COLO829 (cell line): ENCODE data around the gene CDC42BPA.

ENCODE experiments used
- DNase-seq: peaks from one replicate; pipeline ENCODE4 v3.0.0; 2012; ENCODE audit warnings: low spot score

CDC42BPA gene

DNA sequence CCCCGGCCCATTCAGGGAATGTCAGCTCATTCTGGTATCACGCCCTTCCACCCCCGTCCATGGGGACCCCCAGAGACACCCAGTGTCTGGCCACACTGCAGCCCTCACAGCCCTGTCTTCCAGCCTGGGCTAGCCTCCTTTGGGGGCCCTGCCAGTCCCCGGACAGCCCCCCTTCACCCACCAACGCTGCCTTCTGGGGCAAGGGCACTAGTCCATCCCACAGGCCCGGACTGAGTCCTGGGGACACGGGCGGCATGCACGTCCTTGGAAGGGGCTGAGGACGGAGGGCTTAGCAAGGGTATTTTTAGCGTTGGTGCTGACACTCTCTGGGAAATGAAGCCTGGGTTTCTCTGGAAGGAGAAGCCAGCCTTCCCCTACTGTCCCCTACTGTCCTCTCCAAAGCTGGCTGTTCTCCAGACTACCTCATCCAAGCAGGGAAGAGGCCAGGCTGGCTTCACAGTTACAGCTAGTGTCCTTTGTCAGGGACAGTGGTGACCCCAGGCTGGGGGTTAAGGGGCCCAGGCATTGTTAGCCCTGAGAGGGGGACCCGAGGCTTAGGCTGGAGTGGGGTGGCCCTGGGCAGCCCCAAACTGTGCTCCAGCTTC, 338.7 kb downstream of the CDC42BPA start:
- DNase-seq, result no peak

DNA sequence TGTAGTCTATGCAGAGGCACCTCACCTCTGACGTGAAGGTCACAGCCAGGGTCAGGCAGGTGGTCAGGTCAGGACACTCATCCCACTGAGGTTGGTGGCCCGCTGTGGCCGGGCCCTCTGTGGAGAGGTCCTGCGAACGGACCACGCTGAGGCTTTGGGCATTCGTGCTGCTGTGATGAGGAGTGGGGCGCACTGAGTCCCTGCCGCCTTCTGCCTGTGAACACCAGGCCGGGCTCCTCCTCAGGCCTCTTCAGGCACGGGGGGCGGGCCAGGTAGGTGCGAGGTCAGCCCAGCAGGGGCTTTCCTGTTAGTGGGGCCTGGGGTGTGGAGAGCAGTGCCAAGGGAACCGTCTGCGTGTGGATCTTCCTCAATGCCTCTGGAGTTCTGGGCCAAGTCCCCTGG, 339.2 kb downstream of the CDC42BPA start:
- no peak for DNase-seq

DNA sequence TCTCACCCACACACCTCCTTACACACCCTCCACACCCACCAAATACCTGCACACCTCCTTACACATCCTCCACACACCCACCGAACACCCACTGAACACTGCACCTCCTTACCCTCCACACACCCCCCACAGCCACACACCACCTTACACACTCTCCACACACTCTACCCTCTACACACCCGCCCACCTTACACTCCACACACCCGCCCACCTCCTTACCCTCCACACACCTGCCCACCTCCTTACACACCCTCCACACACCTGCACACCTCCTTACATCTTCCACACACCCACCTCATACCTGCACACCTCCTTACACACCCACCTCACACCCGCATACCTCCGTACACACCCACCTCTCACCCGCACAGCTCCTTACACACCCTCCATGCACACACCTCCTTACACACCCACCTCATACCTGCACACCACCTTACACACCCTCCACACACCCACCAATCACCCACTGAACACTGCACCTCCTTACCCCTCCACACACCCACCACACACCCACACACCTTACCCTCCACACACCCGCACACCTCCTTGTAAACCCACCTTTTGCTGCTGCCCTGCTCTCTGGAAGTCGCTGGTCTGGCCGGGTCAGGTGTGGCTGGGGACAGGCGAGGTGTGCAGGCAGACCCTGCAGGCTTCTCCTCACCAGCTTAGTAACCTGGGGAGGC, 339.7 kb downstream of the CDC42BPA start:
- DNase-seq, result no peak

DNA sequence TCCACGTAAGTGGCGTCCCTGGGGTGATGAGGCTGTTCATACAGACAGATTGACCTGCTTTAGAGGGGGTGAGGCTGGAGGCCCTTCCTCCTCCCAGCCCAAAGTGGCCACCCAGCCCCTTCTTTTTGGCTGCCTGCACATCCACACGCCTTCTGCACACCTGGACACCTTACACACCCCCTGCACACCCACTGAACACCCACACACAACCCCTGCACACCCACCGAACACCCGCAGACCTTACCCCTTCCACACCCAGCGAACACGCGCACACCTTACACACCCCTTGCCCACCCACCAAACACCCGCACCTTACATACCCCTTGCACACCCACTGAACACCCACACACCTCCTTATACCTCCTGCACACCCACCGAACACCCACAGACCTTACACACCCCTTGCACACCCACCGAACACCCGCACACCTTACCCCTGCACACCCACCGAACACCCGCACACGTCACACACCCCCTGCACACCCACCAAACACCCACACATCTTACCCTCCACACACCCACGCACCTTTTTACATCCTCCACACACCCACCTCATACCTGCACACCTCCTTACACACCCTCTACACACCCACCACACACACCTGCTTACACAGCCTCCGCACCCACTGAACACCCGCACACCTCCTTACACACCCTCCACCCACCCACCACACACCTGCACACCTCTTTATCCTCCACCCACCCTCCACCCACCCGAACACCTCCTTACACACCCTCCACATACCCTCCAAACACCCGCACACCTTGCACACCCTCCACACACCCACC, 340.5 kb downstream of the CDC42BPA start:
- no peak for DNase-seq

DNA sequence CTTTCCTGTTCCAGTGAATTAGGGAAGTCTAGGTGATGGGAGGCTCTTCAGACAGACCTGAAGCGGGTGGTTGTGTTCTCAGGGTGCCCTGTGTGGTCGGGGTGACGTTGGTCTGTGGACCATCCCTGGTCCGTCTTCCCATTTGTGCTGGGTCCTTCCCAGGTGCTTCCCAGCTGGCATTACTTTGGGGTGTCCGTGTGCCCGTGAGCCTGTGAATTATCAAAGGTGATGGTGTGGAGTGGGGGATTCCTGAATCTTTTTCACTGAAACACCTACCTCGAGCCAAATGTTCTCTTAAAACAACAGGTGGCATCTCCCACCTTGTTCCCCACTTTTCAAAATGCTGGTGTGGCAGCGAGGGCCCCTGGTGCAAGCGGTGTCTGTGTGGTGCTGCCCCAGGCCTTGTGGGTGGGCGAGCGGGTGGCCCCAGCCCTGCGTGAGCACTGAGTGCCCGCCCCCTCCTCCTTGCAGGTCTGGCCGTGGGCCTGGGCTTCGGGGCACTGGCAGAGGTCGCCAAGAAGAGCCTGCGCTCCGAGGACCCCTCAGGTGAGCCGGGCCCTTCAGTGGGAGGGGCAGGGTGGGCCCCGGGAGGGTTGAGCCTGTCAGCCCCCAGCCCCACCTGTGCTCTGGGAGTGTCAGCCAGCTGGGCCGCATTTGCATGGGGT, 341.2 kb downstream of the CDC42BPA start:
- no peak for DNase-seq

DNA sequence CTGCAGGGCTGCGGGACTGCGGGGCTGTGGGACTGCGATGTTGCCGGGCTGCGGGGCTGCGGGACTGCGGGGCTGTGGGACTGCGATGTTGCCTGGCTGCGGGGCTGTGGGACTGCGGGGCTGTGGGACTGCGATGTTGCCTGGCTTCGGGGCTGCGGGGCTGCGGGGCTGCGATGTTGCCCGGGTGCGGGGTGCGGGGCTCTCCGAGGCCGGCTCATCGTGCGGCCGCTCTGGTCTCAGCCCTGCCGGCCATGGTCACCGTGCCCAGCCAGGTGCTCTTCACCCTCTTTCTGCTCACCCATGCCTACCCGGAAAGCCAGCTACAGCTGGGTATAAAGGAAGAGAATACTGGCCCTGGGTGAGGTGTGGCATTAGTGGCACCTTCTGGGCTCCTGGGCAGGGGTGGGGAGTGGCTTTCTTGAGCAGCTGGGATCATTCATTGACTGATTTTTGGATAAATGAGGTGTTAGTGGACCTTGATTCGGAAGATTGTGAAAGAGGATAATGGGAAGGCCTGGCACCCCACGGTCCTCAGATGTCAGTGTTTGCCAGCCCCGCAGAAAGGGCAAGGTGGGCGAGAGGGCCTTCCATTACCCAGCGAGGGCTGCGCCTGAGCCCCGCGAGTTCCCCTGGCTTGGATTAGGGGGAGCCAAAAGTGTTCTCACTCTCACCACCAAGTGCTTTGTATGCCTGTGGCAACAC, 341.9 kb downstream of the CDC42BPA start:
- DNase-seq, result no peak

DNA sequence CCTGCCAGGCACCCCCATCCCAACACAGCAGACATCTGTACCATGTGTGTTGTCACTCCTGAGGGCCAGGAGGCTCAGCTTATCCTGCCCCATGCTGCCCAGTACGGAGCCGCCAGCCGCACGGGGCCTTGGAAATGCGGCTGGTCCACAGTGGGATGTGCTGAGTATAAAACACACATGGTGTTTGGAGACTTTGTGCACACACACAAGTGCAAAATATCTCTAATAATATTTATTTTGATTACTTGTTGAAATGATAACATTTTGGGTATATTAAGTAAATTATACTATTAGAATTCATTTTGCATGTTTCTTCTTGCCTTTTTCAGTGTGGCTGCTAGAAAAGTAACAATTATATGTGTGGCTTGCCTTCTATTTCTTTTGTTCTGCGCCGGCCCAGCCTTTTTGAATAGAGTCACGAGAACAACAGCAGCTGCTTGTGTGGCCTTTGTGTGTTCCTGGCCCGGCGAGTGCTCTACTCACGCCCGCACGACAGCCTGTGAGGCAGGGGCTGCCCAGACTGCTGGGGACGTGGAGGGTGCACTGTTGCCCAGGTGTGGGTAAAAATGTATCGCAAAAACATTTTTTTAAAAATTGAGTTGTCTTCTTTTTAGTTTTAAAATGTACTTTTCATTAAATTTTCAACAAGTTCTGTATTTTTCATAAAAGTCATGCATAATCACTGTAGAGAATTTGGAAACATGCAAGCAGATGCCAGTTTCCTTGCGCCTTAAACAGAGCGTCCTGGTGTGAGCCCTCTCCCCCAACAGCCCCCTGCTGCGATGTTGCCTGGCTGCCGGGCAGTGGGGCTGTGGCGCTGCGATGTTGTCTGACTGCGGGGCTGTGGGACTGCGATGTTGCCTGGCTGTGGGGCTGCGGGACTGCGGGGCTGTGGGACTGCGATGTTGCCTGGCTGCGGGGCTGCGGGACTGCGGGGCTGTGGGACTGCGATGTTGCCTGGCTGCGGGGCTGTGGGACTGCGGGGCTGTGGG, 342.7 kb downstream of the CDC42BPA start:
- no peak for DNase-seq

DNA sequence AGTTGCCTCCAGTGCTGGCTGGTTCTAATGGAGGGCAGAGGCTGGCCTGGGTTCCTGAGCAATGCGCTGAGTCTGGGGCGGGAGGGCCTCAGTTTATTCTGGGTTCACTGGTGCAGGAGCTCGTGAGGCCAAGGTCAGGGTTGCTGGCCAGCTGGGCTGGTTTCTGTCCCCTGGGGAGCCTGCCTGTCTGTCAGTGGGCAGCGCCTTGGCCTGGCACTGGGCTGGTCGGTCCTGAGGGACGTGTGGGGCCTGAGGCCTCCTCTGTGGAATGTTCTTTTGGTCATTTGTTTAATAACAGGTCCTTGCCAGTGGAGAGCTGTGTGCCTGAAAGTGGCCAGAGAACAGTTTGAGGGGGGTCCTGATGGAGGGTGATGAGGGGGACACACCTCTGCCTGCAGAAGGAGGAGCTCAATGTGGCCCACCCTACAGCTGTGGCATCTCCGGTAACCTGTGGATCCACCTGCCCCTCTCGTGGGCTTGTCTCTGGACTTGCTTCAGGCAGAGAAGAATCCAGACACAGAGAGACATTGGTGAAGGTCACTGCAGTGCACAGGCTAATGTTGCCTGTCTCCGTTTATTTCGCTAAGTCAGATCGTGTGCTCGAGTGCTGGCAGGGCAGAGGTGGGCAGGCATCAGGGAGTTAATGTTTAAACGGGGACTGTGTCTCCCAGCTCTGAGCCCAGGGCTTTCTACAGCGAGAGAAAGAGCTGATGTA, 343.6 kb downstream of the CDC42BPA start:
- no peak for DNase-seq

DNA sequence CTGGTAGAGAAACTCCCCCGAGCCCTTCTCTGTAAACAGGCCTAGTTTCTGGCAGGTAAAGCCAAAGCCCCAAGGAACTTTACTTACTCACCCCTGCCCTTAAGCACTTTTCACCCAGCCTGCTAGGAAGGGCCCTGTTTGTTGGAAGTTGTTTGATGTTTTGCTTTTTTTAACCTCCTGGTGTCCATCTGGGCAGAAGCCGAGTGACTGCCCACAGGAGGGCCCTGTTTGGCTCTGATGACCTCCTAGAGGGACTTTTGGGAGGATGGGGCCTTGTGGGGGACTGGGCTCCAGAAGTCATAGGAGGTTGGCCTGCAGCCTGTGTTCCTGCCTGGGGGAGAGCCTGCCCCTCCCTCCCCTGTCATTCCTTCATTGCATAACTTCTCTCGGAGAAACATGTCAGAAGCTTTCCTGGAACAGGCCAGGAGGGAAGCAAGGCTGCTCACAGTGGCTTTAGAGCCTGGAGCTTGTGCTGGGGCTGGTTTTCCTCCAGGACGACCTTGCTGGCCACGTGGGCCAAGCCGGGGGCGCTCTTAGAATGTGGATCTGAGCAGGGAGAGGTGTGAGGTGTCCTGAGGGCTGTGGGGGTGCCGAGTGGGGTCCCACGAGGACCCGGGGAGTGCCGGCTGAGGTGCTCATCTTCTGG, 344.3 kb downstream of the CDC42BPA start:
- DNase-seq, result no peak

DNA sequence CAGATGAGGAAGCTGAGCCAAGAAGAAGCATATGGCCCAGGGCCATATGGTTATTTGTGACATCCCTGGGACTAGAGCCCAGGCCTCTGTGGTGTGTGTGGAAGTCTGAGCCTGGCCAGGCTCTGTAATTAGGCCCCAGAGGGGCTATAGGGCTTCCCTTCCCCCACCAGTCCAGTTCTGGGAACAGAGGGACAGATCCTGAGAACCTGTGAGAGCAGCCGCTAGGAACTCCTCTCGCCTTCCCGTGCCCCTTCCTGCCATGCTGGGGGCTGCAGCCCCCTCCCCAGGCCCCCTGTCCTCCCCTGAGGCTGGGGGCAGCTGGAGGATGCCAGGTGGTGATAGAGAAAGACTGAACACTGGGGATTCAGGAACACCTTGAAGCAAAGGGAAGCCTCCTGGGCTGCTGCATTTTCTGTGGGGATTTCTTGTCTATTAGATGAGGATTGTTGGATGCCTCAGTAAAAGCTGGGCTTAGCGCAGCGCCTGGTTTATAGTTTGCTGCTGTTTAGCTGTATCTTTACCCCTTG, 344.9 kb downstream of the CDC42BPA start:
- no peak for DNase-seq

DNA sequence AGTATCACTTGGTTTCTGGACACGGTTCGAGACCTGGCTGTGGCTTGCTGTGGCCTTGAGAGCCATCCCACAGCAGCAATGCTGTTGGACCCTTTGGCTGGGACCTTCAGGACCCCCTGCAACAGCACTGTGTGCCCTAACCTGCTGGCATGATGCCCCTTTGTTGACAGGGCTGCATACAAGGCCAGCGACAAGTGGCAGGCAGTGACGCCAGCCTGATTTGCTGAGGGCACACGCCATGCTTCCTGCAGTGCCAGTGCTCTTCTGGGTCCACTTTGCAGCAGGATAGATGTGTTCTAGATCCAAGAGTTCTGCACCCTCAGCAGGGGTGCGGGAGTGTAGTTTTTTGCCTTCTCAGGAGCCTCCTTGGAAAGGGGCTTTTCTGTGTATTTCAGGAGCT, 345.4 kb downstream of the CDC42BPA start:
- no peak for DNase-seq

DNA sequence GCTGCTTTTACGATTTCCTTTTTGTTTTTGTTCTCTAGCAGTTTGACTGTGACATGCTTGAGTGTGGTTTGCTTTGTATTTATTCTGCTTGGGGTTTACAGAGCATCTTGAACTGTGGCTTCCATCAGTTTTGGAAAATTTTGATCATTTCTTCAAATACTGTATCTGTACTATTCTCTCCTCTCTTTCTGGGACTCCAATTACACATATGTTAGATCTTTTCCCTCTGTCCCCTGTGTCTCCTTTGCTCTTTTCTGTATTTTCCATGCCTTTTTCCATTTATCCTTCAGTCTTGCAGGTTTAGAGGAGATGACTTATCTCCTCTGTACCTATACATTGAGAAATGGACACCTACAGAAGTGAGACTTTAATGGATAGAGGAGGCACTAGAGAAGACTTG, 346.5 kb downstream of the CDC42BPA start:
- DNase-seq, result no peak

DNA sequence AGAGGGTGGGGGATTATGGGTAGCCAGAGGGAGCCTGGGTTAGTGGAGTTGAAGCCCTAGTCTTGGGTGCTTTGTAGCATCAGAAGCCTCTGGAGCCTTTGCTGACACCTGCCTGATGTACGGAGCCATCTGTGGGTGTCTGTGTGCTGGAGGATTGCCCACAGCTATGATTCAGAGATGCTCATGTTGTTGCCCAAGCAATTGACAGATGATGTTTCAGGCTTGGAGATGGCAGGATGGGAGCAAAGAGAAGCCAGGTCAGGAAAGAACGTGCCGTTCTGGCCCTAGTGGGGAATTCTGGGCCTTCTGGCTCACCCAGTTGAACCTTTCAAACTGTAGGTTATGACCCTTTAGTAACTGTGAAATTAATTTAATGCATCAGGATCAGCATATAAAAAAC, 350.6 kb downstream of the CDC42BPA start:
- no peak for DNase-seq

DNA sequence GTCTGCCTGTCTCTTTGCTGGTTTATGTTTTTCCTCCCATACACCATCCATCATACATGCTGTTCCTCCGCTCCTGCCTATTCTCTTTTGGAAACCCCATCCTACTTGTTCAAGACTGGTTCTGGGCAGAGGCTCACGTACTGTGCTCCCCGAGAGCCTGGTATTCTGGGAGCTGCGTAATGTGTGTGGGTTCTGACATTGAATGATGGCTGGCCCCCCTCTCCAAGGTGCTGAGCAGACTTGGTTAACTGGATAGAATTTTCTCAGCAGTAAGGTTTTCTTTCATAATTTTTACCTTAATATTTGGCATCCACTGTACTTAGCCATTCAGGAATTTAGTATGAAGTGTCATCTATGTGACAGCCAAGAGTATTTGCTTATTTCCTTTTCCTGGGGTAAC, 351.6 kb downstream of the CDC42BPA start:
- no peak for DNase-seq

DNA sequence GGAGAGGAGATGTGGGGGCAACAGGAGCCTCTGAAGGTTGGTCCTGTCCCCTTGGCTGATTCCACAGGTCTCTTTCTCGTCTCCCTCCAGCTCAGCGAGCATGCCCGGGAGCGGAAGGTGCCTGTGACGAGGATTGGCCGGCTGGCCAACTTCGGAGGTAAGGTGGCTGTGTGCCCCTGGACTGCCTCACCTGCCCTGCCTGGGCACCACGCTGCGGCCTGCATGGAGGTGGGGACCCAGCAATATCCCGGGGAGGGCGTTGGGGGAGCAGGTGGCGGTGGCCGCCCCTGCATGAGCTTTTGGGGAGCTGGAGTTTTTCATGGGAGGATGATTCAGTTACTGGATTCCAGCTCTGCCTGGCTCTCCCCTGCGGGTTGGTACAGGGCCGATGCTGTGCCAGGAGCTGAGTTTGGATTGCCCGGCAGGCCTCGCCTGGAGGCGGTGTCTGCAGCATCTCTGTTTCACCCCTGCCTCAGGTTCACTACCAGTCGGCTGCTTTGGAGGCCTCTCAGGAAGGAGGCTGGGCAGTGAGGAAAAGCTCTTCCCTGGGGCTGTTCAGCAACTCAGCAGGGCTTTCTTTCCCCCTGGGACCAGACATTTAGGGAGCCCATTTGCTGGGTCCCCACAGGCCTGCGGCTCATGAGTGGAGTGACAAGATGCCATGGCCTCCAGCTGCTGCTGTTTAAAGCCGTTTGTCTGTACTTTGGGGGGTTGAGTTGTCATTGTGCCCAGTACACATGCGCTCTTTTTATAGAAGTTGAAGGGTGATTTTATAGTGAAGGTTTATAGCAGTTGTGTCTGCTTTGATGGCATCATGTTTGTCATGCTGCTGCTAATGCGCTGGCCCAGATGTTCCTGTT, 352.5 kb downstream of the CDC42BPA start:
- DNase-seq, result no peak

DNA sequence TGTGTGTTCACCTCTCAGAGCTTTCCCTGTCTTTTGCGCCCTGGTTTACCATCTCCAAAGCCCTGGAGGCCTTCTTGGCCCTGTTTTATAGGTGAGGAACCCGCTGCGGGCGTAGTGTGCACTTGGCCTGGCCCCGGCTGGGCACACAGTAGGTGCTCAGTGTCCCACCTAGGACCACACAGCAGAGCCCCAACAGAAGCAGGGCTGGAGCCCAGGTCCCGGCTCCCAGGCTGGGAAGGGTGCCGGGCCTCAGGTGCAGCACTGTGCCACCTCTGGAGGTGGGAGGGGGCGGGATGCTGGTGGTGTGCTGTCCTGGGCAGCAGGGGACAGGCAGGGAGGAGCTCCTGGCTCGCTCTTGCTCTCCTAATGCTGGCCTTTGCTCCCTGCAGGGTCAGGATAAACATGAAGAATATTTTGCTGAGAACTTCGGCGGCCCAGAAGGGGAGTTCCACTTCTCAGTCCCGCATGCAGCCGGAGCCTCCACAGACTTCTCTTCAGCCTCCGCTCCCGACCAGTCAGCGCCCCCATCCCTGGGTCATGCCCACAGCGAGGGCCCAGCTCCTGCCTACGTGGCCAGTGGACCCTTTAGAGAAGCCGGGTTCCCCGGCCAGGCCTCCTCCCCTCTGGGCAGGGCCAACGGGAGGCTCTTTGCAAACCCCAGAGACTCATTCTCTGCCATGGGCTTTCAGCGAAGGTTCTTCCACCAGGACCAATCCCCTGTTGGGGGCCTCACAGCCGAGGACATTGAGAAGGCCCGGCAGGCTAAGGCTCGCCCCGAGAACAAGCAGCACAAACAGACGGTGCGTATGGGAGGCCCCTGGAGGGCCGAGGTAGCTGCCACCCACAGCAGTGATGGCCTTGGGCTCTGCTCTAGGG, 353.4 kb downstream of the CDC42BPA start:
- no peak for DNase-seq

DNA sequence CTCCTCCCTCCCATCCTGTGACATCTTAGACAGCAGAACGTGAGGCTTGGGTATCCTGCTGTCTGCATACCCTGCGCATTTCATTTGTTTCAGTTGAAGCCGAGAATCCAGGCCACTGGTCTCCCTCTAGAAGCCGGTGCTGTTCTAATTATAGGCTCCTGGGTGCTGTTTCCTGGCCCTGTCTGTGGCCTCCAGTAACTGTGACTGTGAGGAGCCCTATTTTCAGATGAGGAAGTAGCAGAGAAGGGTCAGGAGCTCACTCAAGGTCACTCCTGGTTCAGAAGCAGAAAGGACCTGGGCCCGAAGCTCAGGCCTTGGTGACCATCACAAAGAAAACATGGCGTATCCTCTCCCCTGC, 354.2 kb downstream of the CDC42BPA start:
- no peak for DNase-seq
